Suppressor macrophage treated with lipopolysaccharide for 1 hour (primary cell): Measurements from ENCODE around the gene SCAMP5.

ENCODE experiments used
- DNase-seq, 3 donors: peaks; one replicate each; pipeline ENCODE4 v3.0.0-alpha.2; 2020 to 2022

The SCAMP5 gene

GRCh38 chr15:75023872-75024636 is 28.7 kb downstream of the SCAMP5 start:
- DNase-seq = peak; percentile 73 to 77 (median 73)

GRCh38 chr15:75025107-75025506 is 29.7 kb downstream of the SCAMP5 start:
- peak; percentile 50 to 54 (median 53) for DNase-seq

- DNase-seq = no peak
Measured at GRCh38 chr15:75025548-75026260, 30.3 kb downstream of the SCAMP5 start.

GRCh38 chr15:75027551-75027950 is 32.2 kb downstream of the SCAMP5 start:
- no peak for DNase-seq

GRCh38 chr15:75028991-75029377 is 33.6 kb downstream of the SCAMP5 start:
- DNase-seq = no peak

- peak; percentile 96 to 97 (median 96) for DNase-seq
Measured at GRCh38 chr15:75029378-75030022, 34.1 kb downstream of the SCAMP5 start.

GRCh38 chr15:75030023-75030413 is 34.7 kb downstream of the SCAMP5 start:
- peak; percentile 65 to 71 (median 70) for DNase-seq

- DNase-seq = no peak
Measured at GRCh38 chr15:75030424-75030823, 35.1 kb downstream of the SCAMP5 start.

GRCh38 chr15:75031848-75032247 is 36.5 kb downstream of the SCAMP5 start:
- peak; percentile 52 to 67 (median 55) for DNase-seq

GRCh38 chr15:75032395-75032794 is 37.0 kb downstream of the SCAMP5 start:
- DNase-seq = no peak

- DNase-seq = no peak
Measured at GRCh38 chr15:75033809-75034208, 38.4 kb downstream of the SCAMP5 start.

GRCh38 chr15:75034615-75035014 is 39.3 kb downstream of the SCAMP5 start:
- peak; percentile 78 to 84 (median 80) for DNase-seq

- DNase-seq = no peak
Measured at GRCh38 chr15:75036212-75036616, 40.9 kb downstream of the SCAMP5 start.

- no peak for DNase-seq
Measured at GRCh38 chr15:75037685-75038084, 42.3 kb downstream of the SCAMP5 start.

- peak in 1 of 3 donors; percentile 24 for DNase-seq
Measured at GRCh38 chr15:75038231-75038630, 42.9 kb downstream of the SCAMP5 start.

- DNase-seq = peak; percentile 84 to 90 (median 85)
Measured at GRCh38 chr15:75042730-75043508, 47.6 kb downstream of the SCAMP5 start.

GRCh38 chr15:75043509-75044257 is 48.3 kb downstream of the SCAMP5 start:
- DNase-seq = peak; percentile 90 to 96 (median 93)

GRCh38 chr15:75044258-75044878 is 49.0 kb downstream of the SCAMP5 start:
- no peak for DNase-seq

- DNase-seq = no peak
Measured at GRCh38 chr15:75045332-75046015, 50.1 kb downstream of the SCAMP5 start.

GRCh38 chr15:75048394-75048793 is 53.0 kb downstream of the SCAMP5 start:
- no peak for DNase-seq

- no peak for DNase-seq
Measured at GRCh38 chr15:75049392-75049791, 54.0 kb downstream of the SCAMP5 start.
